H4 (cell line): ENCODE data around the gene FOLR1. TPM values are rescaled to one million over a fixed set of nuclear protein-coding genes. Genes with fewer than 3 reads are reported as not detected.
"Not testable (repeated sequence)": the region's sequence is repeated elsewhere in the genome, so short reads cannot be mapped to it uniquely, and the experiment has no call there.

Source experiments
- DNase-seq: peaks from one replicate; pipeline ENCODE4 v3.0.0-alpha.2; 2015; ENCODE audit warnings: low spot score
- total RNA-seq: library from RNA; depleted of rRNA; stranded (reverse); fragments of >200 nt; shearing (Covaris generic); gene quantifications from 2 replicates; pipeline ENCODE4 v1.2.3, GENCODE V29; 2014

Gene FOLR1
- total RNA-seq, 1 experiment from 2014 or later: 3.4 TPM

DNA sequence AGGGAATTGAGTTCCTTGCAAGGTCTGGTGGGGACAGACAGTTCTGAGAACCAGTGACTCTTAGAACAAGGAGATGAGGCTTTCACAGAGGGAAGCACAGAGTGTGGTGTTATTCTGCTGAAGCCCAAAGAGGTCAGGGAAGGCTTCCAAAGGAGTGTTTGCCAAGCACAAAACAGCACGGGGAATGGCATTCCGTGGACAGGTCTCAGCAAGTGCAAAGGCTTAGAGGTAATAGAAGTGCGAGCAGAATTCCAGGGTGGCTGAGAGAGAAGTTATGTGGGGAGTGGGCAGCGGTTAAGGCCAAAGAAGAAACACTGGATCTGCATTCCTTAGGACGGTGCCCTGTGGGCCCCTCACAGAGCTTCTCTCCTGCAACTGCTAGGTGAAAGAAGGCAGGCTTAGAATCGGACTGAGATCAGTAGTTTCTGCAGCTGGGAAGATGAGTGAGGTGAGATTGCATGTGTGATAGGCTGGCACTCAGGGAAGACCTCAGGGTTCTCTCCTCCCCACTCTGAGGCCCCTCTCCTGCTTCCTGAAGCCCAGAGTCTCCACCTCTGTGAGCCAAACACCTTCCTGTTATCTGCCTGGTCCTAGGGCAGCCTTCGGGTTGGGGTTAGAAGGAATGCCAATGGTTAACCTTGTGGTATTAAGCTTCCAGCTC, 10.9 kb upstream of the FOLR1 start:
- DNase-seq: not testable (repeated sequence)

DNA sequence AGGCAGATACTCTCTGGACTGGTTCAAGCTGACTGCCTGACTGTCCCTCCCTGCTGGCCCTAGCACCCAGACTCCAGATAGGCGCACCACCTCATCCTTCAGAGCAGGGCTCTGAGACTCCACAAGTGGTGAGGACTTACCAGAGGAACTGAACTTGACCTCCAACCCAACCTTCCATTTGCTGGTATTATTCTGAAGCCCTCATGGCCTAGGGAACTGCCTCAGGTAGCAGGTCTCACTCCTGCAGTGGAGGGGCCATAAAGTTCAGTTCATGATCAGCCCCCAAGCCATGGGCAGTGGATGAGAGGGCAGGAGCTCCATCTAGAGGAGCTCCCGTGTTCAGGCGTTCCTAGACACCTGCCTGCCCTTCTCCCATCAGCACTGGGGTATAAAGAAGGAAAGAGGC, 10.4 kb upstream of the FOLR1 start:
- not testable (repeated sequence) for DNase-seq

GRCh38 chr11:72188267-72188666, 3.7 kb upstream of the FOLR1 start:
- DNase-seq: no peak

- peak; percentile 26 for DNase-seq
Observed at GRCh38 chr11:72189455-72190250, 2.3 kb upstream of the FOLR1 start.

GRCh38 chr11:72190631-72191071, 1.3 kb upstream of the FOLR1 start:
- no peak for DNase-seq

GRCh38 chr11:72195518-72196270, 3.8 kb downstream of the FOLR1 start:
- no peak for DNase-seq

DNA sequence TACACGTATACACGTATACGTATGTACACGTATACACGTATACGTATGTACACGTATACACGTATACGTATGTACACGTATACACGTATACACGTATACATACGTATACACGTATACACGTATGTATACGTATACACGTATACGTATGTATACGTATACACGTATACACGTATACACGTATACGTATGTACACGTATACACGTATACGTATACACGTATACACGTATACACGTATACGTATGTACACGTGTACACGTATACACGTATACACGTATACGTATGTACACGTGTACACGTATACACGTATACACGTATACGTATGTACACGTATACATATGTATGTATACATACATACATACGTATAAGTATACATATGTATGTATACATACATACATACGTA, 9.5 kb downstream of the FOLR1 start:
- not testable (repeated sequence) for DNase-seq

DNA sequence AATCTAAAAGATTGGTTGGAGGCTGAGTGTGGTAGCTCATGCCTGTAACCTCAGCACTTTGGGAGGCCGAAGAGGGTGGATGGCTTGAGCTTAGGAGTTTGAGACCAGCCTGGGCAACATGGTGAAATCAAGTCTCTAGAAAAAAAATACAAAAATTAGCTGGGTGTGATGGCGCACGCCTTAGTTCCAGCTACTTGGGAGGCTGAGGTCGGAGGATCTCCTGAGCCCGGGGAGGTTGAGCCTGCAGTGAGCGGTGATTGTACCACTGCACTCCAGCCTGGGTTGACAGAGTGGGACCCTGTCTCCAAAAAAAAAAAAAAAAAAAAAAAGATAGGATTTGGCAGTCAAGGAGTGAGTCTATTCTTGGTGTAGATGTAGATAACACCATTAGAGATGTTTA, 10.6 kb downstream of the FOLR1 start:
- no peak for DNase-seq

GRCh38 chr11:72203163-72203562, 11.2 kb downstream of the FOLR1 start:
- no peak for DNase-seq

GRCh38 chr11:72204886-72205285, 12.9 kb downstream of the FOLR1 start:
- DNase-seq: no peak

GRCh38 chr11:72206794-72207193, 14.9 kb downstream of the FOLR1 start:
- not testable (repeated sequence) for DNase-seq

DNA sequence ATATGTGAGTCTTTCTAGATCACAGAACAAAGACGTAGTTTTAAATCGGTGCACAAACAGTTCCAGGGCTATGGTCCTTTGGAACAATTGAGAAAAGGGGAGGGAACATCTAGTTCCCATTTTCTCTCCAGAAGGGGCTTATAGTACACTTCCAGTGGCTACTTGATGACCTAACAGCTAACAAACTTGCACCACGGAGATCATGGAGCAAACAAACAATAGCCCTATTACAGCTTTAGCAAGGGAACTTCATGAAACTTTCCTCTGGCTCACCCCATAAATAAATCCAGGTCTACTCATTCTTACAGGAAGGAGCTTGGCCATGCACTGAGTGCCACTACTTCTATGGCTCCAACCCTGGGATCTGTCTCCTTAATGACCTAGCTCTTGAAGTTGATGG, 16.3 kb downstream of the FOLR1 start:
- no peak for DNase-seq

- DNase-seq: no peak
Observed at GRCh38 chr11:72209101-72209500, 17.2 kb downstream of the FOLR1 start.

GRCh38 chr11:72216638-72217037, 24.7 kb downstream of the FOLR1 start, which contains the start of gene FOLR2:
TSS of gene FOLR2 (plus strand) at chr11:72216794. CDS start at chr11:72218585, 1,791 bp downstream.
- DNase-seq: no peak

- no peak for DNase-seq
Observed at GRCh38 chr11:72217841-72218240, 25.9 kb downstream of the FOLR1 start.

DNA sequence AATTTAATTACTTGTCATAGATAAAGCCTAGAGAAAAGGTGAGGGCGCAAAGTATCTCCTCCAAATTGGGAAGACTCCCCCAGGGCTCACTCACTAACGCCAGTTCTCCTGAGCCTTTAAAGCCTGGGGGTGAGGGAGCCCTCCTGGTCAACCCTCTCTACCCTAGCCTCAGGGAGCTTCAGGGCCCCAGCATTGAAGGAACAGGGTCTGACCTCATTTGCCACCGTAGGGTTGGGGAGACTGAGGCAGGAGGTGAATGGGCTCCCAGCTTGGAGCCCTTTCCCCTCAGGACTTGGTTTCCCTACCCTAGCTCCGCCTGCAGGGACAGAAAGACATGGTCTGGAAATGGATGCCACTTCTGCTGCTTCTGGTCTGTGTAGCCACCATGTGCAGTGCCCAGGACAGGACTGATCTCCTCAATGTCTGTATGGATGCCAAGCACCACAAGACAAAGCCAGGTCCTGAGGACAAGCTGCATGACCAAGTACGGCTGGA, 26.4 kb downstream of the FOLR1 start:
- no peak for DNase-seq

DNA sequence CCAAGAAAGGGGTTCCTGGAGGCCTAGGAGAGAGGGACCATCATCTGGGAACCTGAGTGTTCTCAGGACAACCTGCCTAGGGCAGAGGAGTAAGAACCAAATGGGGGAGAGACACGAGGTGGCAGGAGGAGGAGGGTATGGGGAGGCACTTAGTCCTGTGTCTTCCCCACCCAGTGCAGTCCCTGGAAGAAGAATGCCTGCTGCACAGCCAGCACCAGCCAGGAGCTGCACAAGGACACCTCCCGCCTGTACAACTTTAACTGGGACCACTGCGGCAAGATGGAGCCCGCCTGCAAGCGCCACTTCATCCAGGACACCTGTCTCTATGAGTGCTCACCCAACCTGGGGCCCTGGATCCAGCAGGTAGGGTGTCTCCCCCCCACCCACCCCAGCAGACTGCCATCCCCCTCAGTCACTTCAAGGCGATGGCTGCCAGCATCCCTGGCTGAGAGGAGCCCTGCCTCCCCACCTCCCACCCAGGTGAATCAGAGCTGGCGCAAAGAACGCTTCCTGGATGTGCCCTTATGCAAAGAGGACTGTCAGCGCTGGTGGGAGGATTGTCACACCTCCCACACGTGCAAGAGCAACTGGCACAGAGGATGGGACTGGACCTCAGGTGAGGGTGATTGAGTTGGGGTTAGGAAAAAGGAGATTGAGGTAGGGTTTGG, 28.9 kb downstream of the FOLR1 start:
- no peak for DNase-seq

DNA sequence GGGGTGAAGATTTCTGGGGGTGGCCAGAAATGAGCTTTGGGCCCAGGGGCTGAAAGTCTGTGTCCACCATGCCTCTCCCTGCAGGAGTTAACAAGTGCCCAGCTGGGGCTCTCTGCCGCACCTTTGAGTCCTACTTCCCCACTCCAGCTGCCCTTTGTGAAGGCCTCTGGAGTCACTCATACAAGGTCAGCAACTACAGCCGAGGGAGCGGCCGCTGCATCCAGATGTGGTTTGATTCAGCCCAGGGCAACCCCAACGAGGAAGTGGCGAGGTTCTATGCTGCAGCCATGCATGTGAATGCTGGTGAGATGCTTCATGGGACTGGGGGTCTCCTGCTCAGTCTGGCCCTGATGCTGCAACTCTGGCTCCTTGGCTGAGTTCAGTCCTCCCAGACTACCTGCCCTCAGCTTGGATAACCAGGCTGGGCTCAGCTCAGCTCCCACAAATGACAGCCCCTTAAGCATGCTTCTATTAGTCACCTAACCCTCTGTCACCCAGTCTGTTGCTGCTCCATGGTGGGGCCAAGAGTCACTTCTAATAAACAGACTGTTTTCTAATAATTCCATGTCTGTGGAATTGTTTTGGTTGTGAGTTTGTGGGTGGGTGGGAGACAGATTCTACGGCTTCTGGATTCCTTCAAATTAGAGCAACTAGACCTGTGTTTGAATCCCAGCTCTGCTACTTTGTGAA, 29.6 kb downstream of the FOLR1 start:
- DNase-seq: no peak

GRCh38 chr11:72222106-72222891, 30.4 kb downstream of the FOLR1 start:
- no peak for DNase-seq

DNA sequence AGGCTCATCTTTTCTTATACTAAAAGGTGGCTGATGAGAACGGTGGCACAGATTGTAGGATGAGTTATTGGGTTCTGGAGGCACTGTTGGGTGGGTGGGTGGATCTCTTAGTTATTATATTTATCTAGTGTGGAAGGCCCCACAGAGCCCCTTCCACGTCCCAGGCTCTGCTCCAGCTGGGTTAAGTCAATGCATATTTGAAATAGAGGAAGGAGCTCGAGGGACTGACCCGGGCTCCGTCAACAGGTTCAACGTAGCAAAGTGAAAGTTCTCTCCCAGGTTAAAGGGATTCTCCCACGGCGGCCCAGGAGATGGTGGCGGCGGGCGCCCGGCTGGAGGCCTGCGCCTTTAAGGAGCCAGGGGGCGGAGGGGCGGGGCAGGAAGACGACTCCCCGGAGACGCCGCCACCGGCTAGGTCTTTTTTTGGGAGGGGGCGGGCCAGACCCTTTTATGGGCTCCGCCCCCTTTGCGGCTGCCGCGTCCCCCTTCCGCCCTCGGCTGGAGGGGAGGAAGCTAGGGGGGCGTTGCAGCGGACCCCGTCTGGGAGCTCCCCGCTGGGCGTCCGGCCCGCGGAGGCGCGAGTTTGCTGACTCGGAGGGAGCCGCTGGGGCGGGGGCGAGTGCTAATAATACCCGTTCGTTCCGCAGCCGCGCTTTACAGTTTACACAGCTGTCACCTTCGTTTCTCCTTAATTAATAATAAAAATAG, 31.1 kb downstream of the FOLR1 start:
- peak; percentile 82 for DNase-seq
